GM19397 (cell line): ENCODE results near the gene CAMK1D.

Experiments used
- ATAC-seq: cut with Tn5 transposase; IDR thresholded peaks from one replicate; pipeline ENCODE4 v1.9.1; 2021; ENCODE audit warnings: mild to moderate bottlenecking, moderate library complexity; ENCODE audit not compliant: unreplicated experiment

The CAMK1D gene

GRCh38 chr10:12369982-12370381 is 20.6 kb downstream of the CAMK1D start:
- no peak for ATAC-seq

GRCh38 chr10:12372846-12373245 is 23.5 kb downstream of the CAMK1D start:
- no peak for ATAC-seq

GRCh38 chr10:12375076-12375504 is 25.7 kb downstream of the CAMK1D start:
- ATAC-seq = no peak

- ATAC-seq = no peak
Measured at GRCh38 chr10:12376211-12376610, 26.9 kb downstream of the CAMK1D start.

- ATAC-seq = no peak
Measured at GRCh38 chr10:12377658-12378290, 28.4 kb downstream of the CAMK1D start.

- ATAC-seq = no peak
Measured at GRCh38 chr10:12380999-12381398, 31.7 kb downstream of the CAMK1D start.

GRCh38 chr10:12381536-12382156 is 32.3 kb downstream of the CAMK1D start:
- no peak for ATAC-seq

- ATAC-seq = no peak
Measured at GRCh38 chr10:12382157-12382548, 32.8 kb downstream of the CAMK1D start.

- no peak for ATAC-seq
Measured at GRCh38 chr10:12382956-12383531, 33.7 kb downstream of the CAMK1D start.

- ATAC-seq = no peak
Measured at GRCh38 chr10:12384906-12385305, 35.6 kb downstream of the CAMK1D start.

GRCh38 chr10:12387561-12388210 is 38.3 kb downstream of the CAMK1D start:
- ATAC-seq = no peak

- ATAC-seq = no peak
Measured at GRCh38 chr10:12388671-12389070, 39.3 kb downstream of the CAMK1D start.

GRCh38 chr10:12389154-12389734 is 39.9 kb downstream of the CAMK1D start:
- no peak for ATAC-seq

- no peak for ATAC-seq
Measured at GRCh38 chr10:12390733-12391132, 41.4 kb downstream of the CAMK1D start.

- ATAC-seq = no peak
Measured at GRCh38 chr10:12391206-12391605, 41.9 kb downstream of the CAMK1D start.

- no peak for ATAC-seq
Measured at GRCh38 chr10:12393831-12394230, 44.5 kb downstream of the CAMK1D start.

- no peak for ATAC-seq
Measured at GRCh38 chr10:12394241-12395033, 45.1 kb downstream of the CAMK1D start.

GRCh38 chr10:12396093-12396492 is 46.7 kb downstream of the CAMK1D start:
- no peak for ATAC-seq

- no peak for ATAC-seq
Measured at GRCh38 chr10:12396567-12396966, 47.2 kb downstream of the CAMK1D start.

GRCh38 chr10:12397147-12397896 is 48.0 kb downstream of the CAMK1D start:
- ATAC-seq = no peak
